Measurements from ENCODE around the gene TP73.
A peak's percentile ranks its signal among the peaks of the same experiment; 100 is the strongest.

TP73 gene

DNA sequence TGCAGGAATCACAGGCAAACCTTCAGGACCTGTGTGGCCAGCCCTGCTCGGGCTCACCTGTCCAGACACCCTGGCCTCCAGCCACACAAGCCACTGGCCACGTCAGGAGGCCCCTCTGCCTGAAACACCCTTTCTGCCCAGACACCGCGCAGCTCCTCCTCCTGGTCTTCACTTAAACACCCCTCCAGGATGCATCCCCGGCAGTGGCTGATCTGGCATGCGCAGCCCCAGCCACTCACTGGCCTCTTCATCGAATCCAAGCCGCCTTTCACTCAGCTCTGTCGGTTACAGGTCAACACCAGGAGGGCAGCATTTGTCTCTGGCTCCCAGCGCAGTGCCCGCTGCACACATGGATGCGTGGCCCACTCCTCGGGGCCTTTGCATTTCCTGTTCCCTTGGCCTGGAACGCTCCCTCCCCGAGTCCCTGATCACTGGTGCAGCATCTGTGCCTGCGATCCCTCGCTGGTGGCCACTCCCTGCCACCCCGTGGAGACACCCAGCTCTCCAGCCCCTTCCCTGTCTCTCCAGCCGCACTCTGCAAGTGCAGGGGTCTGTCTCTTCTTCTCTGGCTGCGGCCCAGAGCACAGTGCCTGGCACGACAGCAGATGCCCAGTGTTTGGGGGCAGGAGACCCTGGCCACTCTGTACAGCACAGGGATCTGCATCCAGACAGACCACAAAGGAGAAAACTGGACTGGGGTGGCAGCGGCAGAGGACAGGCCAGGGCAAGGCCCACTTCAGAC is 18.1 kb upstream of the TP73 start:
- no peak for DNase-seq (ENCODE audit: low read depth)

- no peak for DNase-seq (ENCODE audit: low read depth)
Observed at GRCh38 chr1:3636080-3636479, 16.2 kb upstream of the TP73 start.

DNA sequence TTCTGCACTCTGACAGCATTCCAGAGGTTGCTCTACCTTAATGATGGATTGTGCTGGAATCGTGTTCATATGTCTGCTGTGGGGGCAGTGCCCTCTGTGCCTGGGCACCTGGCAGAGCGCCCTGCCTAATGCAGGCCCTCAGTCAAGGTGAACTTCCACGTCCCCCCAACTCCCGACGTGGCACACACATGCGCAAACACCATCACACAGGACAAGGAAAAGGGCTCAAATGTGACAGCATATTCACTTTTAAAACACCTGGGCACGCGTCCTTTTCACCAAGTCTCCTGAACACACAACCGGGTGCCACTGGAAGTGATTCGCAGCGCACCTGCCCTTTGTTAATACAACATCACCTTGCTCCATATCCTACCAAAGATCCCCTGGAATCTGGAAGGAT is 15.8 kb upstream of the TP73 start:
- no peak for DNase-seq (ENCODE audit: low read depth)

GRCh38 chr1:3638027-3638426 is 14.3 kb upstream of the TP73 start:
- DNase-seq (ENCODE audit: low read depth): no peak

DNA sequence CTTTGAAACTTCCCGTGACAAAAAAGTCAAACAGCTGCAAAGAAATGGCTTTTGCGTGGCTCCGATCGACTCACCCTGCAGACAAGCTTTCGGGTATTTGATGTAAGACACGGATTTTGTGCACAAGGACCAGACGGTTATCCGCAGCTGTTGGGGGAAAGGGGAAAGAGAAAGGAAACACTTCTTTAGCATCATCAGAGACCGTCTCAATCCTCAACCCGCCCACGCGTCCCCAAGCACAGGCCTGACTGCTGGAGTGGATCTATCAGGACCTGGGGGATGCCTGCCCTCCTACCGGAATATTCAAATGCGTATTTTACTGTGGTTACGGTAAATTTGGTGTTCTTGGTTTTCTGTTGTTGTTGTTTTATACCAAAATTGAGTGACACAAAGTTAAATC is 13.6 kb upstream of the TP73 start:
- no peak for DNase-seq (ENCODE audit: low read depth)

DNA sequence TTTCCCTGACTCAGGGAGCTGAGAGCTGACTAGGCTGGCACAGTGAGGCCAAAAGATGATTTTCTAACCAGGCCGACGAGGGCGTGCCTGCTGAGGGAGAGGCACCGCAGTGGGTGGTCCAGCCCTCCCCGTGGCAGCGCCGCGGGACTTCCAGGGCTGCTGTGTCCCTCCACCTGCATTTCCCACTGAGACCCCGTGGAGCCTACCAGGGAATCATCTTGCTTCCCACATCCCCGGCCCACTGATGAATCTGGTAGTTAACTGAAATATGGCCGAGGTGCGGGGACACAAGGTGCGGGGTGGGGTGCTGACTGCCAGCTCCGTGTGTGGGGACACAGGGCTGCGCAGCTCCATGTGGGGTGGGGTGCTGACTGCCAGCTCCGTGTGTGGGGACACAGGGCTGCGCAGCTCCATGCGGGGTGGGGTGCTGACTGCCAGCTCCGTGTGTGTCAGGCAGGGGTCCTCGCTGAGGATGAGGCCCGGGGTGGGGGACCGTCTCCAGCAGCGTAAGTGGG is 12.9 kb upstream of the TP73 start:
- no peak for DNase-seq (ENCODE audit: low read depth)

GRCh38 chr1:3640121-3640837 is 12.0 kb upstream of the TP73 start:
- DNase-seq (ENCODE audit: low read depth): no peak

- DNase-seq (ENCODE audit: low read depth): no peak
Observed at GRCh38 chr1:3641046-3641760, 11.1 kb upstream of the TP73 start.

- no peak for DNase-seq (ENCODE audit: low read depth)
Observed at GRCh38 chr1:3641816-3642215, 10.5 kb upstream of the TP73 start.

DNA sequence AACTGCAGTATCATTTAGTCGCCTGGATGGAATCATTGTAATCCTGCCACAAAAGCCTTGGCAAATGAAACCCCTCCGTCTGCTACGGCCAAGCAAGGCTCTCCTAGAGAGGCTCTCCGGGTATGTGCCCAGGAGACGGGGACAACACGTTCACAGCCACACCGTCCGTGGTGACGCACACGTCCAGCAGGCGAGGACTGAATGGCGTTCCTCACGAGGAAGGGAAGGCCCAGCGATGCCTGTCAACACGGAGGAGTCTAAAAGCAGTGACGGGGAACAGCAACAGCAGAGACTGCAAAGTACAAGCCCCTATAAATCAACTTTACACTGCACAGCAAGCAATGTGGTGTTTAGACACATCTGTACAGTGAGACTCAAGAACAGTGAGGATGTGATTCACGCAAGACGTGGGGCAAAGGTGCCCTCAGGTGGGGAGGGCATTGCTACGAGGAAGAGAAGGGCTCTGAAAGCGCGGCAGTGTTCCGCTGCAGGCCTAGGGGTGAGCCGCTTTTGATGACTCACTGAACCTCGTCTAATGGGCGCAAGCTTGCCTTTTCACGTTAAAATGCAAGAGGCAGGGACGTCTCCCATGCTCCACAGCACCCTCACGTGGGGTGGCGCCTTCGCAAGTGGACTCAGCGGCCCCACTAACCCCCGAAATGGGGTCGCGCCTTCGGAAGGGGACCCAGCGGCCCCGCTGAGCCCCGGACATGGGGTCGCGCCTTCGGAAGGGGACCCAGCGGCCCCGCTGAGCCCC is 9.2 kb upstream of the TP73 start:
- no peak for DNase-seq (ENCODE audit: low read depth)

GRCh38 chr1:3644273-3644672 is 8.0 kb upstream of the TP73 start:
- DNase-seq (ENCODE audit: low read depth): no peak

DNA sequence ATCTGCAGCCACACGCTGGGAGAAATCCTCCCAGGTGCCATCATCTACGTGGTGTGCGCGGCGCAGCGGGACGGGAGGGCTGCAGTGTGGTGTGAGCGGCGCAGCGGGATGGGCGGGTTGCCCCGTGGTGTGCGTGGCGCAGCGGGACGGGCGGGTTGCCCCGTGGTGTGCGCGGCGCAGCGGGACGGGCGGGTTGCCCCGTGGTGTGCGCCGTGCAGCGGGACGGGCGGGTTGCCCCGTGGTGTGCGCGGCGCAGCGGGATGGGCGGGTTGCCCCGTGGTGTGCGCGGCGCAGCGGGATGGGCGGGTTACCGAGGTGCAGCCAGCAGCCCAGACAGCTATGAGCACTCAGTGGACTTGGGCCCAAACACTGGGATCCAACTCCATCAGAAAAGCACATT is 7.1 kb upstream of the TP73 start:
- DNase-seq (ENCODE audit: low read depth): no peak

- DNase-seq (ENCODE audit: low read depth): no peak
Observed at GRCh38 chr1:3645666-3646355, 6.5 kb upstream of the TP73 start.

DNA sequence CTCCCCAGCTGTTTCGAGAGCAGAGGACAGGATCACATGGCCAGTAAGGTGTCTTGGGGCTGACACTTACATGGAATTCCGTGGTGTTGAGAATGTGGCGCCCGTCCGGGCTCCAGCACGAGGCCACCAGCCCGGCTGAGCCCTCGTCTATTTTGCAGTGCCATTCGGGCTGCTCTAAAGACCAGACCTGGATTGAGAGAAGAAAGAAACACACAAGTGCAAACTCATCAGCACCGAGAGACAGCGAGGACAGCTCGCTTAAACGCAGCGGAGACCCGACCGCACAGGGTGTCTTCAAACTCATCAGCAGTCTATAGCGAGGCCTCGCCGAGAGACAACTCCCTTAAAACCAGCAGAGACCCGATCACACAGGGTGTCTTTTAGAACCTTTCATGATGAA is 5.7 kb upstream of the TP73 start:
- DNase-seq (ENCODE audit: low read depth): no peak

DNA sequence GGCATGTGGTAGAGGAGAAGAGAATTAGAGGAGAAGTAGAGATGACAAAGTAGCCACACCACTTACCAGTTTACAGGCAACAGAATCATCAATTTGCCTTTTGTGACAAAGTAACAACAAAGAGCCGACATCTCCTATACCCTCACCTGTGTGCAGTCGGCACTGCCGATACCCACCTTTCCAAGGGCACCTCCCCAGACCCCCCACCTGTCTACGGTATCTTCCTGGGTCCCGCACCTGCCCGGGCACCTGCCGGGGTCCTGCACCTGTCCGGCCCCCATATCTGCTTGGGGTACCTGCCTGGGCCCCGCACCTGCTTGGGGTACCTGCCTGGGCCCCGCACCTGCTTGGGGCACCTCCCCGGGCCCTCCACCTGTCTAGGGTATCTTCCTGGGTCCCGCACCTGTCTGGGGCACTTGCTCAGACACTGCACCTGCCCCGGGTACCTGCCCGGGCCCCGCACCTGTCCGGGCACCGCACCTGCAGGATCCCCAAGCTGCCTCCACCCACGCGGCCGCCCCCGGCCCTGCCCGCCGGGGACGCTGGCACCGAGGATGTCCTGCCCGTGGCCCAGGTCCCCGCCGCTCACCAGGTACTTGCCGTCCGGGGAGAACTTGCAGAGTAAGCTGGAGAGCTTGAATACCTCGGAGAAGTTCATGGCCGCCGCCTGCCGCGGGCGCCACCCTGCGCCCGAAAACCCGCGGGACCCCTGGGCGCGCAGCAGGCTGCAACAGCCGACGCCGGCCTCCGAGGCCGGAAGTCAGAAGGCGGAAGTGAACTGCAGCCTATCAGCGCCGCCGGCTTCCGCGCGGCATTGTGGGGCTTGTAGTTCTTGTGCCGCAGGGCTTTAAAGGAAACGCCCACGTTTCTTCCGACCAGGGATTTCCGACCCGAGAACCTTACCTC is 2.7 kb upstream of the TP73 start, which contains the start of gene WRAP73:
Gene WRAP73, minus strand, starts transcription at position 762 of the 906 bp plus-strand sequence. Its CDS starts 104 bp downstream, at position 658.
- DNase-seq (ENCODE audit: low read depth): peak; percentile 88

- no peak for DNase-seq (ENCODE audit: low read depth)
Observed at GRCh38 chr1:3650248-3651025, 1.9 kb upstream of the TP73 start.

GRCh38 chr1:3651026-3651929 is 1.0 kb upstream of the TP73 start:
- no peak for DNase-seq (ENCODE audit: low read depth)

DNA sequence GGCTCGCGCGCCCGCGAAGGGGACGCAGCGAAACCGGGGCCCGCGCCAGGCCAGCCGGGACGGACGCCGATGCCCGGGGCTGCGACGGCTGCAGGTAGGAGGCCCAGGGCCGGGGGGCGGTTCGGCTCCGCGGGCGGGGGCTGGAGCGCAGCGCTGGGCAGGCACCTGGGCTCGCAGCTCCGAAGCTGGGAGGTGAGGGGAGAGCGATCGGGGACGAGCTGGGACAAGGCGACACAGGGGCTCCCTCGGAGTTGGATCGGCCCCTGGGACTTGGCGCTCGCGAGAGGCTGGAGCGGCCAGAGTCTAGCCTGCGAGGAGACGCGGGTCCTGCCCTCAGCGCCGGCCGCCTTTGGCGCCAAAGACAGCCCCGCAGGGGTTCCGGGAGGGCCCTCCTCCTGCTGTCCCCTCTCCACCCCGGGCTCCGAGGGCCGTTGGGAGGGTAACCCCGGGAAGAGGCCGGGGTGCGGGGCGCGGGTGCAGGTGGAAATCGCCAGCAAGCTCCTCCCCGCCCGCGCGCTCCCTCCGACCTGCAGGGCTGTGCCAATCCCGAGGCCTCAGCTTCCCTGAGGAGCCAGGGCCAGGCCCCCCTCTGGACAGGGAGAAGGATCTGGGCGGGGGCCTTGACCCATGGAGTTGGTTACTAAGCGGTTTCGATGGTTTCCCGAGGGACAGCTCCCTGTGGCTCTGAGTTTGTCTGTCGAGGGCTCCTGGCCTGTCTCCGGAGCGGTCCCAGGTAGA is 401 bp downstream of the TP73 start:
- DNase-seq (ENCODE audit: low read depth): no peak
